Measurements from ENCODE around the gene KRT86. TPM values are rescaled to one million over a fixed set of nuclear protein-coding genes. Genes with fewer than 3 reads are reported as not detected.

The KRT86 gene
- not detected for total RNA-seq
- not detected for polyA plus RNA-seq
- long read RNA-seq, donor 1 = 0 reads
- long read RNA-seq, donor 2 = 0 reads
- long read RNA-seq, donor 3, partial matches to known transcripts = 0 of 1 reads
- long read RNA-seq, donor 3, other reads (novel, unspliced or antisense) = 1 of 1 reads
- long read RNA-seq, donor 4, partial matches to known transcripts = 0 of 1 reads
- long read RNA-seq, donor 4, other reads (novel, unspliced or antisense) = 1 of 1 reads

GRCh38 chr12:52274521-52275120, at the start of gene KRT86:
KRT86 (plus strand) TSS chr12:52274645; CDS start chr12:52301917, 27,272 bp downstream.
- Histone ChIP-seq H3K27ac (ENCODE audit: low read length) (no peak within 1 kb of the TSS), H3K4me3 (ENCODE audit: low read length) (no peak within 1 kb of the TSS), H3K27me3 (ENCODE audit: control insufficient read depth, insufficient read depth) (no peaks in the 10 kb centered on the region), H3K9me3 (ENCODE audit: control insufficient read depth, low read length) (no peaks in the 10 kb centered on the region), H3K4me1 (ENCODE audit: control insufficient read depth, insufficient read depth, low read length) (no peaks in the 10 kb centered on the region)
- intact Hi-C loops (cut with DNase I) = loop anchor here in 1 of 4 donors (5.0 kb wide), 1 partner anchor 117 kb away; no protein-coding TSS in a partner anchor
- DNase-seq = no peak
- ATAC-seq = no peak
- 64% methylated on average over 3 of the region's 3 CpGs for WGBS

DNA sequence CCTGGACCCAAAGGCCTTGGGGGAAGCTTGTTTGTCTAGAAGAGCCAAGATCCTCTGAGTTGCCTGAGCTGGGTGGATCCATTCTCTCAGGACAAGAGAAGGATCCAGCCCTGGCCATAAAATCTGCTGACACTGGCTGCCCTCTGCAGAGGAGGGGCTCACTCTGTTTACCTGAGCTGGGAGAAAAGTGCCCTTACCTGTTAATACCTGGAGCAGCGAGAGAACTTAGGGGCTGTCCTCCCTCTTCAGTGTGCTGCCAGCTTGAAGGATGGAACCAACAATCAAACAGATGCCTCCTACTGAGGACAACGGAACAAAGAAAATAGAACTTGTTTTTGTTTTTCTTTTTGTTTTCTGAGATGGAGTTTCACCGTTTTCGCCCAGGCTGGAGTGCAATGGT, 48.7 kb upstream of the KRT86 start:
- Histone ChIP-seq H3K27me3 (ENCODE audit: control insufficient read depth, insufficient read depth) (no peaks in the 10 kb centered on the region), H3K4me3 (ENCODE audit: low read length) (no peak overlapping the region)
- intact Hi-C loops (cut with DNase I) = no loop called here

DNA sequence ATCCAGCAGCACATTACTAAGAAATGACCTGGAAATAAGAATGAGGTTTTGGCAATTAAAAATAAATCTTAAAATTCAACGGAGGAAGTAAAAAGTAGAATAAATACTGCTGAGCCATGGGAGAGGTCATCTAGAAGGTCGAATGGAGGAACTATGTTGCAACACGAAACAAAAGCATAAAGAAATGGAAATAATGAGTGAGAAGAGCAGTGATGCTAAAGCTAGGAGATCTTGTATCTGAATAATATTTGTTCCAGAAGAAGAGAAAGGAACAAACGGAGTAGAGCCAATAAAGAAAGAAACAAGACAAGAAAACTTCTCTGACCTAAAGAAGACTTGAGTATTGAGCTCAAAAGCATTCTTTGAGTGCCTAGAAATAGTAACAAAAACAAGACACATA, 48.0 kb upstream of the KRT86 start:
- intact Hi-C loops (cut with DNase I) = no loop called here
- Histone ChIP-seq H3K9me3 (ENCODE audit: control insufficient read depth, low read length) (no peaks in the 10 kb centered on the region), H3K27ac (ENCODE audit: low read length) (no peak overlapping the region), H3K4me1 (ENCODE audit: control insufficient read depth, insufficient read depth, low read length) (no peaks in the 10 kb centered on the region), H3K4me3 (ENCODE audit: low read length) (no peak overlapping the region), H3K27me3 (ENCODE audit: control insufficient read depth, insufficient read depth) (no peaks in the 10 kb centered on the region)
- DNase-seq (no peak), ATAC-seq (no peak)
- WGBS = 51% methylated on average over 4 of the region's 4 CpGs

More for the DNA sequence above, 48.7 kb upstream of the KRT86 start:
- ATAC-seq (no peak), DNase-seq (no peak)
- Histone ChIP-seq H3K4me1 (ENCODE audit: control insufficient read depth, insufficient read depth, low read length) (no peaks in the 10 kb centered on the region), H3K9me3 (ENCODE audit: control insufficient read depth, low read length) (no peaks in the 10 kb centered on the region), H3K27ac (ENCODE audit: low read length) (no peak overlapping the region)
- 90% methylated on average over 4 of the region's 4 CpGs for WGBS

GRCh38 chr12:52227606-52228166, 46.8 kb upstream of the KRT86 start:
- intact Hi-C loops (cut with DNase I) = no loop called here
- no peaks in the 10 kb centered on the region for H3K9me3 ChIP-seq (ENCODE audit: control insufficient read depth, low read length)
- H3K4me1 ChIP-seq (ENCODE audit: control insufficient read depth, insufficient read depth, low read length) = no peaks in the 10 kb centered on the region
- no peak overlapping the region for H3K4me3 ChIP-seq (ENCODE audit: low read length)
- no peak for ATAC-seq
- 82% methylated on average over 5 of the region's 5 CpGs for WGBS
- no peak overlapping the region for H3K27ac ChIP-seq (ENCODE audit: low read length)
- no peaks in the 10 kb centered on the region for H3K27me3 ChIP-seq (ENCODE audit: control insufficient read depth, insufficient read depth)
- DNase-seq = no peak

- DNase-seq = no peak
- no peaks in the 10 kb centered on the region for H3K4me1 ChIP-seq (ENCODE audit: control insufficient read depth, insufficient read depth, low read length)
- 44% methylated on average over 3 of the region's 3 CpGs for WGBS
- no peak for ATAC-seq
- no peak overlapping the region for H3K4me3 ChIP-seq (ENCODE audit: low read length)
- no peaks in the 10 kb centered on the region for H3K27me3 ChIP-seq (ENCODE audit: control insufficient read depth, insufficient read depth)
- intact Hi-C loops (cut with DNase I) = no loop called here
- H3K9me3 ChIP-seq (ENCODE audit: control insufficient read depth, low read length) = no peaks in the 10 kb centered on the region
- no peak overlapping the region for H3K27ac ChIP-seq (ENCODE audit: low read length)
Measured at GRCh38 chr12:52228366-52228765, 46.1 kb upstream of the KRT86 start.

GRCh38 chr12:52228931-52229330, 45.5 kb upstream of the KRT86 start:
- WGBS = 96% methylated on average over 6 of the region's 6 CpGs
- H3K27me3 ChIP-seq (ENCODE audit: control insufficient read depth, insufficient read depth) = no peaks in the 10 kb centered on the region
- intact Hi-C loops (cut with DNase I) = no loop called here
- no peak overlapping the region for H3K4me3 ChIP-seq (ENCODE audit: low read length)
- DNase-seq (no peak), ATAC-seq (no peak)
- H3K9me3 ChIP-seq (ENCODE audit: control insufficient read depth, low read length) = no peaks in the 10 kb centered on the region
- H3K27ac ChIP-seq (ENCODE audit: low read length) = no peak overlapping the region
- no peaks in the 10 kb centered on the region for H3K4me1 ChIP-seq (ENCODE audit: control insufficient read depth, insufficient read depth, low read length)

- intact Hi-C loops (cut with DNase I) = no loop called here
- no peak for DNase-seq
- Histone ChIP-seq H3K4me3 (ENCODE audit: low read length) (no peak overlapping the region), H3K27me3 (ENCODE audit: control insufficient read depth, insufficient read depth) (no peaks in the 10 kb centered on the region), H3K9me3 (ENCODE audit: control insufficient read depth, low read length) (no peaks in the 10 kb centered on the region), H3K4me1 (ENCODE audit: control insufficient read depth, insufficient read depth, low read length) (no peaks in the 10 kb centered on the region), H3K27ac (ENCODE audit: low read length) (no peak overlapping the region)
- 74% methylated on average over 2 of the region's 2 CpGs for WGBS
- ATAC-seq = no peak
Measured at GRCh38 chr12:52229836-52230343, 44.6 kb upstream of the KRT86 start.

GRCh38 chr12:52230364-52231281, 43.8 kb upstream of the KRT86 start:
- 44% methylated on average over 8 of the region's 8 CpGs for WGBS
- H3K9me3 ChIP-seq (ENCODE audit: control insufficient read depth, low read length) = no peaks in the 10 kb centered on the region
- no peak overlapping the region for H3K4me3 ChIP-seq (ENCODE audit: low read length)
- intact Hi-C loops (cut with DNase I) = no loop called here
- no peaks in the 10 kb centered on the region for H3K27me3 ChIP-seq (ENCODE audit: control insufficient read depth, insufficient read depth)
- ATAC-seq (peak; percentile 35 to 39), DNase-seq (no peak)
- H3K4me1 ChIP-seq (ENCODE audit: control insufficient read depth, insufficient read depth, low read length) = no peaks in the 10 kb centered on the region
- H3K27ac ChIP-seq (ENCODE audit: low read length) = no peak overlapping the region

- 81% methylated on average over 16 of the region's 16 CpGs for WGBS
- Histone ChIP-seq H3K27me3 (ENCODE audit: control insufficient read depth, insufficient read depth) (no peaks in the 10 kb centered on the region), H3K4me1 (ENCODE audit: control insufficient read depth, insufficient read depth, low read length) (no peaks in the 10 kb centered on the region), H3K9me3 (ENCODE audit: control insufficient read depth, low read length) (no peaks in the 10 kb centered on the region), H3K4me3 (ENCODE audit: low read length) (no peak overlapping the region), H3K27ac (ENCODE audit: low read length) (no peak overlapping the region)
- ATAC-seq (peak in 1 of 2 donors; percentile 15), DNase-seq (no peak)
- intact Hi-C loops (cut with DNase I) = no loop called here
Measured at GRCh38 chr12:52231305-52232202, 42.9 kb upstream of the KRT86 start.

DNA sequence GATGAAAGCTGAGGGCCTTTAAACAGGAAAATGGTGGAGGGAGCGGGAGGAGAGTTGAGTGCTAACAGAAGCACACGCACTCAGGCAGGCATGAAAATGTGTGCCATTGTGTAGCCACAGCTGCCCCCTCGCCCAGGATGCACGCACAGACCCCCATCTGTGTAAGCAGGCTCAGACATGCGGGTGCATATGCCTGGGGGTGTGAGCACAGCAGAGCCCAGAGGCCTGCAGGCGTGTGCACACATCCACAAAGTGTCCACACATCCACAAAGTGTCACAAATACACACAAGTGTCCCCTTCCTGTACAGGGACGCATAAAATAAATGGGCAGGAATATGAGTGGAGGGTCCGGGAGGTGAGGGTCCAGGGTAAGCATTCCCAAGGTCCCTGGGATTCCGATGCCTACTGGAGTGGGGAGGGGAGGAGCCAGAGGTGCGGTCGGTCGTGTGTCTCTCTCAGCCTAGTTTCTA, 42.2 kb upstream of the KRT86 start:
- whole genome bisulfite sequencing = 58% methylated on average over 12 of the region's 12 CpGs
- Histone ChIP-seq H3K27me3 (ENCODE audit: control insufficient read depth, insufficient read depth) (no peaks in the 10 kb centered on the region), H3K9me3 (ENCODE audit: control insufficient read depth, low read length) (no peaks in the 10 kb centered on the region), H3K27ac (ENCODE audit: low read length) (no peak overlapping the region), H3K4me3 (ENCODE audit: low read length) (no peak overlapping the region), H3K4me1 (ENCODE audit: control insufficient read depth, insufficient read depth, low read length) (no peaks in the 10 kb centered on the region)
- intact Hi-C loops (cut with DNase I) = no loop called here
- no peak for DNase-seq
- ATAC-seq = no peak
